SW480 (cell line): Measurements from ENCODE around the gene TRPM3.

Source experiments
- DNase-seq: peaks from one replicate; pipeline ENCODE4 v3.0.0-alpha.2; 2016; ENCODE audit warnings: low spot score

The TRPM3 gene

GRCh38 chr9:70947086-70947485 lies 174.3 kb downstream of the TRPM3 start:
- DNase-seq: peak; percentile 18

GRCh38 chr9:70945301-70945700 lies 176.1 kb downstream of the TRPM3 start:
- DNase-seq: no peak

GRCh38 chr9:70941191-70941590 lies 180.2 kb downstream of the TRPM3 start:
- DNase-seq: no peak

GRCh38 chr9:70940605-70941004 lies 180.8 kb downstream of the TRPM3 start:
- DNase-seq: no peak

GRCh38 chr9:70936536-70936935 lies 184.9 kb downstream of the TRPM3 start:
- DNase-seq: no peak

GRCh38 chr9:70935856-70936255 lies 185.6 kb downstream of the TRPM3 start:
- DNase-seq: no peak

GRCh38 chr9:70934642-70935041 lies 186.8 kb downstream of the TRPM3 start:
- DNase-seq: no peak

GRCh38 chr9:70933321-70933720 lies 188.1 kb downstream of the TRPM3 start:
- DNase-seq: no peak

- no peak for DNase-seq
Observed at GRCh38 chr9:70932097-70932496, 189.3 kb downstream of the TRPM3 start.

GRCh38 chr9:70927530-70927929 lies 193.9 kb downstream of the TRPM3 start:
- no peak for DNase-seq

GRCh38 chr9:70924895-70925547 lies 196.4 kb downstream of the TRPM3 start:
- DNase-seq: peak; percentile 82

- no peak for DNase-seq
Observed at GRCh38 chr9:70924380-70924779, 197.0 kb downstream of the TRPM3 start.

- DNase-seq: no peak
Observed at GRCh38 chr9:70923961-70924360, 197.5 kb downstream of the TRPM3 start.

- DNase-seq: no peak
Observed at GRCh38 chr9:70921136-70921535, 200.3 kb downstream of the TRPM3 start.

- no peak for DNase-seq
Observed at GRCh38 chr9:70917277-70917676, 204.1 kb downstream of the TRPM3 start.

- DNase-seq: no peak
Observed at GRCh38 chr9:70911791-70912190, 209.6 kb downstream of the TRPM3 start.

- no peak for DNase-seq
Observed at GRCh38 chr9:70910598-70910997, 210.8 kb downstream of the TRPM3 start.

- DNase-seq: peak; percentile 62
Observed at GRCh38 chr9:70902692-70903131, 218.7 kb downstream of the TRPM3 start.

GRCh38 chr9:70902171-70902570 lies 219.2 kb downstream of the TRPM3 start:
- DNase-seq: no peak

- no peak for DNase-seq
Observed at GRCh38 chr9:70901746-70902145, 219.7 kb downstream of the TRPM3 start.

GRCh38 chr9:70901013-70901412 lies 220.4 kb downstream of the TRPM3 start:
- DNase-seq: peak; percentile 20

- no peak for DNase-seq
Observed at GRCh38 chr9:70893580-70894122, 227.8 kb downstream of the TRPM3 start.

GRCh38 chr9:70888471-70888870 lies 232.9 kb downstream of the TRPM3 start:
- no peak for DNase-seq

- no peak for DNase-seq
Observed at GRCh38 chr9:70887826-70888225, 233.6 kb downstream of the TRPM3 start.
